HT1080 (cell line): Measurements from ENCODE around the gene KLHL17. TPM values are rescaled to one million over a fixed set of nuclear protein-coding genes. Genes with fewer than 3 reads are reported as not detected.
"Not testable (repeated sequence)": the region's sequence is repeated elsewhere in the genome, so short reads cannot be mapped to it uniquely, and the experiment has no call there.

Experiments used
- DNase-seq: peaks from one replicate; pipeline ENCODE4 v3.0.0-alpha.2; 2015; ENCODE audit warnings: low read depth
- total RNA-seq: library from RNA; depleted of rRNA; stranded (reverse); fragments of >200 nt; shearing (Covaris generic); gene quantifications from 2 replicates; pipeline ENCODE4 v1.2.3, GENCODE V29; 2014

KLHL17 gene
- total RNA-seq, 1 experiment from 2014 or later: 10.7 TPM

DNA sequence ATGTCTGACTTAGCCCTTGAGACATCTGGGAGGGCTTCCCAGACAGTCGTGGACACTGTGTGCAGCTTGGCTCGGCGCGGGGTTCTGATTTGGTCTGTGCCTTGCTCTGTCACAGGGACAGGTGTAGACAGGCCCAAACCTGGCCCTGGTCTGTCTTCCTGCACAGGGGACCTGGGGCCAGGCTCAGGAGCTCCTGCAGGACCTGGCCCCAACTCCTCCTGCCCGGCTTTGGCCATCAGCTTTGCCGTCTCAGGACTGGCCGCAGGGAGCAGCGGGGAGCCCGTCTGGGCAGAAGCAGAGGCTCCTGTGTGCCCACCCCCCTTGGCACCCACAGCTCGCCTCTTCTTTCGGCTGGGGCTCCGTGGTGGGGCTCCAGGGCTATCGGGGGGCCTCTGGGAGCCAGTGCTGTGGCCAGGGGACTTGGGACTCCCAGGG lies 19.8 kb downstream of the KLHL17 start:
- no peak for DNase-seq

DNA sequence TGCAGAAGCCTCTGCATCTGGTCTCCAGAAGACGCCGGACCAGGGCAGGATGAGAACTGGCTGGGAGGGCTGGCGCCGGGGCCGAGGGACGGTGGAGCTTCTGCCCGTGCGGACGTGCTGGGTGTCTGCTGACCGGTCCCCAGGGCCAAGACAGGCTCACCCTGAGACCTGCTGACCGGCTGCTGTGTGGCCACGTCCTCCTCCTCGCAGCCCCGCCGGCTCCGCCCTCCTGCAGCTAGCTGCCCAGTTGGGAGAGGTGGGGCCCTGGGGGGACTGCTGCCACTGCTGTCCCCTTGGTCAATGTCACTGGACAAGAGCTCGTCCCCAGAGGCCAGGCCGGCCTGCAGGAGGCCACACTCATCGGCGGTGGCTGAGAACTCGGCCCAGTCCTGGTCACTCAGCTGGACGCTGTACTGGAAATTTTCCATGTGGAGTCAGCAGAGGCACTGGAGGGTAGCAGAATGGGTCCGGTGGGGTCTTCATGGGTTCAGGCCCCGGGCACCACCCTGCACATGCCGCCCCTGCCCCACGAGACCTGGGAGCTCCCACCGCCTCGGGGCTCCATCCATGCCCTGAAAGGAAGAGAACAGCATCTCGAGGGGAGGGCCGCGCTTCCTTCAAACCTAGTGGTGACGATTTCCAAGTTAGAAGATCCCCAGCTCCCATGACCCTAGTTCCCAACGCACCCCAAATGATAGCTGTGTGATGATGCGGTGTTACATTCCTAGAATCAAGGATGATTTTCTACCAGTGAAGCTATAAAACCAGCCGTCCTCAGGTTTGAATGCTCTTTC lies 20.4 kb downstream of the KLHL17 start:
- DNase-seq: no peak

DNA sequence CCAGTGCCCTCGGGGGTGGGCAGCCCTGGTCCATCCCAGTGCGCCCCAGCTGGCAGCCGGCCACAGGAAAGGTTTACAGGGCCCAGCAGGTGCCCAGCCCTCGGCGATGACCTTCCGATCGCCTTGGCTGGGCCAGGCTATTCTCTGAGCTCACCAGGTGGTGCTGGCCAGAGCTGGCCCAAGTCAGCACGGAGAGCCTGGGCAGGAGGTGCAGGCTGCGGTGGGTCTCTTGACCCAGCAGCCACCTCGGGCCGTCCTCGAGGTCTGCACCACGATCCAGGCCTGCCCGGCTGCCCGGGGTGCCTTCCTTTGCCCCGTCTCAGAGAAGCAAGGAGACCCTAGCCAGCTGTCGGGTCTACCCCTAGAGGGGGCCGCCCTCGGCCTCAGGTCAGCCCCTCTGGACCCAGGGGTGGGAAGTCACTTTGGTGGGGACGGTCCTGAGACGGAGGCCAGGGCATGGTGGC lies 21.1 kb downstream of the KLHL17 start:
- no peak for DNase-seq

DNA sequence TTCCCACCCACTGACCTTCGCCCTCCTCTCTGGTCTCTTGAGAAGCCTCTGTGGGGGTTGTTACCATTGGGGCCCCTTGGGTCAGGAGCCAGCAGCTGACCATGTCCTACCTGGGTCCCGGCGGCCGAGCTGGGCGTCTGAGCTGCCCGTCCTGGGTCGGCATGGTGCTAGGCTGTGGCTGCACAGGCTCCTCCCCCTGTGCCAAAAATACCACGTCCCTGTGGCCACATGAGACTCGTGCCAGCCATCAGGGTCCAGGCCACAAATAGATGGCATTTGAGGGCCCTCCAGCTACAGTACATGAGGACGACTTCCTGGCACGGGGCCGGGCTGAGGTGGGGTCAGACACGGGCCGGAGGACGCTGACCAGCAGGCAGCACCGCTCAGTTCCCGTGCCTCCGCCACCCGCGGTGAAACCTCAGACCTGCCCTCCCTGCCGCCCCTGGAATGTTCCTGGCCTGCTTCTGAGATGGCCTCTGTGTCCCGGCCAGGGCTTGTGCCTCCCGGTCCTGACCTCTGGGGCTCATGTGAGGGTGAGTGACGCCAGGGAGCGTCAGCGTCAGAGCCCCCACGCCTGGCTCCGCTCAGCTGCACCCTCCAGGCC lies 21.7 kb downstream of the KLHL17 start, which contains the start of gene PERM1:
TSS of gene PERM1 (minus strand) at position 139 of the 604 bp plus-strand sequence. CDS start 1,064 bp downstream, outside the sequence.
- no peak for DNase-seq

DNA sequence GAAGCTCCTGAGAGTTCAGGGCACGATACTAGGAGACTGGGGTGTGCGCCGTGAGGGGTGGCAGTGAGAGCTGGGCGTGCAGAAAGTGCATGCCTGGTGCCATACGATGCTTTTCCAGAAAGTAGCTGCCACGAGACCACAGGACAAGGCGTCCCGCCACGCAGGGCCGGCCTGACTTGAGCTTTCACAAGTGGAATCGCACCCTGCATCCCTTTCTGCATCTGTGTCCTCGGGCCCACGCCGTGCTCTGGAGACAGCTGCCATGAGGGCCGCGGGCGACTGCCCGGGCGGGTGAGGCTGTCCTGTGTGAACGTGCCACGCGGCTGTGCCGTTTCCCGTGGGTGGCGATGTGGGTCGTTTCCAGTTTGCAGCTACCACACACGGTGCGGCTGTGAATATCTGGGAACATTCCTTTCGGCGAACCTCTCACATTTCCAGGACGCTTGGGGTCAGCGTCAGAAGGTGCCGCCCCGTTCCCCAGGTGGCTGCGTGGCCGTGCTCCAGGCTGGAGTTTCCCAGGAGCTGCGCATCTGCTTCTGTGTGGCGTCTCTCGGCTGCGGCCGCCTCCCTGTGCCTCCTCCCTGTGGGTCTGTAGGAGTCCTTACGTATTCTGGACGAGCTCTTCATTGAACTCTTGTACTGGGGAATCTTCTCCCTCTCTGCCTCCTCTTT lies 22.5 kb downstream of the KLHL17 start:
- no peak for DNase-seq

DNA sequence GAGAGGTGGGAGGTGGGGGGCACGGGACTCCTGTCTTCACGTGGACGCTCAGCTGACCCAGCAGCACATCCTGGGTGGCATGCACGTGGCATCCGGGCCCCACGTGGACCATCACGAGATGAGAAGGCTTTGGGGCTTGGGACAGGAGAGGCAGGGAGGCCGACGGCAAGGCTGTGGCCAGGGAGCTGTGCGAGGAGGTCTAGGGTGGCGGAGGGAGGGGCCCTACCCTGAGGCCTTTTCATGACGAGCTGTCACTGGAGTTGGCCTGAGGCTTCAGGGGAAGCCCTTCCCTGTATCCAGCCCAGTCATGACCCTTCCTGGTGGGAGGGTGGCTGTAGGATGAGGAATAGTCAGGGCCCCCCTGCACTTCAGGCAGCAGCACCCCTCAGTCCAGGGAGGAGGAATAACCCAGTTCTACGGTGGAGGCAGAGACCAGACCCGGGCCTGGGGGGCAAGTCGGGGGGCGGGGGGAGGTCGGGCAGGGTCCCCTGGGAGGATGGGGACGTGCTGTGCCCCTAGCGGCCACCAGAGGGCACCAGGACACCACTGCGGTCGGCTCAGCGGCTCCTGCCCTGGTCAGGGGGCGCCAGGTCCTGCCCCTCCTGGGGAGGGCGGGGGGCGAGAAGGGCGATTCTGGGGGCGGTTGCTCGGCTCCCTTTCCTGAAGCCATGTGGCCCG lies 23.6 kb downstream of the KLHL17 start:
- DNase-seq: no peak

DNA sequence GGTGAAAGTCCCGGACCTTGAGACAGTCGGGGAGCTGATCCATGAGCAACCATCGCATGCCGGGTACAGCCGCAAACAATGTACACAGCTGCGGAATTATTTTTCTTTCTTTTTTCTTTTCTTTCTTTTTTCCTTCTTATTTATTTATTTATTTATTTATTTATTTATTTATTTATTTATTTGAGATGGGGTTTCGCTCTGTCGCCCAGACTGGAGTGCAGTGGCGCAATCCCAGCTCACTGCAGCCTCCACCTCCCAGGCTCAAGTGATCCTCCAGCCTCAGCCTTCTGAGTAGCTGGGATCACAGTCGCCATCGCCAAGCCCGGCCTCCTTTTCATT lies 24.1 kb downstream of the KLHL17 start:
- no peak for DNase-seq

DNA sequence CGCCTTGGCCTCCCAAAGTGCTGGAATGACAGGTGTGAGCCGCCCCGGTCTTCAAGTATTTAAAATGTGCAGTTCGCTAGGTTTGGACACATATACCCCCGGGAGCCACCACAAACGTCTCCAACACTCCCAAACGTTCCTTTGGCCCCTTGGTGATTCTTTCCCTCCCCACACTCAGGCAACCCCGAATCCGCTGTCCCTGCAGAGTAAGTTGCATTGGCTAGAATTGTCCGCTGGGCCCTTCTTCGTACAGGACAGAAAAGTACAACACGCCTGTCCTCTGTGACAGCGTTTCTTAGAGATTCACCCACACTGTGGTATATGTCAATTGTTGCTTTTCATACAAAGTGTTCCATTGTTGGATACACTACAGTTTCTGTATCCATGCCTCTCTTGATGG lies 24.7 kb downstream of the KLHL17 start:
- no peak for DNase-seq

DNA sequence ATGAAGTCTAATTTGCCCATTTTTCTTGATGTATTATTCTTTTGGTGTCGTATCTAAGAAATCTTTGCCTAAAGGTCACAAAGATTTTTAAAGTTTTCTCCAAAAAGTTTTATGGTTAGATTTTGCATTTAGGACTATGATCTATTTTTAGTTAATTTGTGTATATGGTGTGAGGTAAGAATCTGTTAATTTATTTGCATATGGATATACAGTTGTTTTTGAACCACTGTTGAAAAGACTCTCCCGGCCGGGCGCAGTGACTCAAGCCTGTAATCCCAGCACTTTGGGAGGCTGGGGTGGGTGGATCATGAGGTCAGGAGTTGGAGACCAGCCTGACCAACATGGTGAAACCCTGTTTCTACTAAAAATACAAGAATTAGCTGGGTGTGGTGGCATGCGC lies 27.7 kb downstream of the KLHL17 start:
- DNase-seq: not testable (repeated sequence)

DNA sequence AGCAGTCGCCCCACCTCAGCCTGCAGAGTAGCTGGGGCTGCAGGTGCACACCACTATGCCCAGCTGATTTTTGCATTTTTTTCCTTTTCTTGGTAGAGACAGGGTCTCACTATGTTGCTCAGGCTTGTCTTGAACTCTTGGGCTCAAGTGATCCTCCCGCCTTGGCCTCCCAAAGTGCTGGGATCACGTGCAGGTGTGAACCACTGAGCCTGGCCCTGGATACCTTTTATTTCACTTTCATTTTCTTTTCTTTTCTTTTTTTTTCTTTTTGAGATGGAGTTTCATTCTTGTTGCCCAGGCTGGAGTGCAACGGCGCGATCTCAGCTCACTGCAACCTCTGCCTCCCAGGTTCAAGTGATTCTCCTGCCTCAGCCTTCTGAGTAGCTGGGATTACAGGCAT lies 30.9 kb downstream of the KLHL17 start:
- not testable (repeated sequence) for DNase-seq

DNA sequence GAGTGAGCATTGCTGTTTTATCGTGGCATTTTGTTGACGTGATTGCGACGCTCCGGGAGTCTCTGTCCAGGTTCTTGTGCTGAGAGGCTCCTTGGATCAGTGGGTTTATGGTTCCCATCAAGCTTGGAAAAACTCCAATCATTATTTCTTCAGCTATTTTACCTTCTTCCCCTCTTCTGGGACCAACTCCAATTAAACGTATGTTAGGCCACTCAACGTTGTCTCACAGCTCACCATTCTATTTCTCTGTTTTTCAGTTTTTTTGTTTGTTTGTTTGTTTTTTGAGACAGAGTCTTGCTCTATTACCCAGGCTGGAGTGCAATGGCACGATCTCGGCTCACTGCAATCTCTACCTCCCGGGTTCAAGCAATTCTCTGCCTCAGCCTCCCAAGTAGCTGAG lies 31.5 kb downstream of the KLHL17 start:
- DNase-seq: no peak

DNA sequence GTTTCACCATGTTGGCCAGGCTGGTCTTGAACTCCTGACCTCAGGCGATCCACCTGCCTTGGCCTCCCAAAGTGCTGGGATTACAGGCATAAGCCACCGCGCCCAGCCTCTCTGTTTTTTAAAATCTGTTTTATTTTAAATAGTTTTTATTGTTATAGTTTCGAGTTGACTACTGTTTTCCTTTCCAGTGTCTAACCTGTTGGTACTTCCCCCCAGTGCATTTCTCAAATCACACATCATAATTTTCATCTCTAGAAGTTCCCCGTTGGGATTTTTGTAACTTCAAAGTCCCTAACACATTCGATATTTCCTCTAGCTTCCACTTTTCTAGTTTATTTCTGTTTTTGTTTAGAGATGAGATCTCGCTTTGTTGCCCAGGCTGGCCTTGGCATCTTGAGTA lies 32.0 kb downstream of the KLHL17 start:
- no peak for DNase-seq

DNA sequence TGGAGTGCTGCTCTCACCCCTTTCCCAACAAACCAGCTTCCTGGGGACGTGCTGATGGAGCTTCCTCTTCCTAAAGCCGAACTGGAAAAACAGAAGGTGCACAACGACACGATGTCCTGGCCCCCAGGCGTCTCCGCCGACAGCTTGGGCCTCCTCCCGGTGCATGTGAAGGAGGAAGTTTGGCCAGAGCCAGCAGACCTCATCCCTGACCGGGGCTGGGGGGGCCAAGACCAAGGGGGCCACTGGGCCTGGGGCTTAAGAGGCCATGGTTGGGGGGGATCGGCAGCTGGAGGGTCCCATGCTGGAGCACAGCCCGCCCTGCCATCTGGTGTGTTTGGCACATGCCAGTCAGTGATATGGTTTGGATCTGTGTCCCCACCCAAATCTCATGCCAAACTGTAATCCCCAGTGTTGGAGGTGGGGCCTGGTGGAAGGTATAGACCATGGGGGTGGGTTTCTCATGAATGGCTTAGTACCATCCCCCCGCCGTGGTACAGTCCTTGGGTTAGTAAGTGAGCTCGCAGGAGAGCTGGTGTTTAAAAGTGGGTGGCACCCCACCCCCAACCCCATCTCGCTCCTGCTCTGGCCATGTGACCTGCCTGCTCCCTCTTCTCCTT lies 33.1 kb downstream of the KLHL17 start:
- DNase-seq: no peak

DNA sequence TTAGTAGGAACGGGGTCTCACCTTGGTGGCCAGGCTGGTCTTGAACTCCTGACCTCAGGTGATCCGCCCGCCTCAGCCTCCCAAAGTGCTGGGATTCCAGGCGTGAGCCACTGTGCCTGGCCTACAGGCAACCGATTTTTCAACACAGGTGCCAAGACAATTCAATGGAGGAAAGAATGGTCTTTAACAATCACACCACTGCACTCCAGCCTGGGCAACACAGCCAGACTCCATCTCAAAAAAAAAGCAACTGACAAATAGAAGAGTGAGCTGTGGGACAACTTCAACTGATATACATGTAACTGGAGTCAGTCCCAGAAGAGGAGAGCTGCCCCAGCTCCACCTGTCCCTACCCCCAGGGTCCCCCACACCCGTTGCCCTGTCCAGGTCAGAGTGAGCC lies 34.2 kb downstream of the KLHL17 start:
- not testable (repeated sequence) for DNase-seq

DNA sequence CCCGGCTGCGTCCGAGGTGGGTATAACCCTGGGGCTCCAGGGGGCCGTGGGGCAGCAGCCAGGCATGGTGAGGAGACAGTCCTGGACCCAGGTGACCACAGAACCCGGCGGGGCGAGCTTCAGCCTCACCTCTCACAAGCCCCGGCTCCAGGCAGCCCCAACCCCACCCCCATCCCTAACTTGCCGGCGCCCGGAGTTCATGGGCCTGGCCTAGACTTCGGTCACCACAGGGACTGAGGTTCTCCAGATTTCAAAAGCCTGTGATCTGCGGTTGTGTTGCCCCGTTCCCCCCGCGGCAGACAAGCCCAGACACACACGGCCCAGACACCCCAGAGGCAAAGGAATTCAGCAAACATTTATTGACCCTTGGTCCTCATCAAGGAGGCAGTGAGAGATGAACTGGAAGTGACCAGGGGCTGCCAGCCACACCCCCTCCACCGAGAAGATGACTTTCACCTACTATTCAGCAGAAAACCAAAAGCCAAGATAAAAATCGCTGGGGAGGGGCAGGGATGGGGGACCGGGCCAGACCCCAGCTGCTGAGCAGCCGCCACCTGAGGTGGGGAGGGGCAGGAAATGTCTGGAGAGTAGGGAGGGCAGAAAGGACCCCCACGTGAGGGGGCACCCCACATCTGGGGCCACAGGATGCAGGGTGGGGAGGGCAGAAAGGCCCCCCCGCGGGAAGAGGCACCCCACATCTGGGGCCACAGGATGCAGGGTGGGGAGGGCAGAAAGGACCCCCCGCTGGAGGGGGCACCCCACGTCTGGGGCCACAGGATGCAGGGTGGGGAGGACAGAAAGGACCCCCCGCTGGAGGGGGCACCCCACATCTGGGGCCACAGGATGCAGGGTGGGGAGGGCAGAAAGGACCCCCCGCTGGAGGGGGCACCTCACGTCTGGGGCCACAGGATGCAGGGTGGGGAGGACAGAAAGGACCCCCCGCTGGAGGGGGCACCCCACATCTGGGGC lies 35.6 kb downstream of the KLHL17 start:
- DNase-seq: no peak

DNA sequence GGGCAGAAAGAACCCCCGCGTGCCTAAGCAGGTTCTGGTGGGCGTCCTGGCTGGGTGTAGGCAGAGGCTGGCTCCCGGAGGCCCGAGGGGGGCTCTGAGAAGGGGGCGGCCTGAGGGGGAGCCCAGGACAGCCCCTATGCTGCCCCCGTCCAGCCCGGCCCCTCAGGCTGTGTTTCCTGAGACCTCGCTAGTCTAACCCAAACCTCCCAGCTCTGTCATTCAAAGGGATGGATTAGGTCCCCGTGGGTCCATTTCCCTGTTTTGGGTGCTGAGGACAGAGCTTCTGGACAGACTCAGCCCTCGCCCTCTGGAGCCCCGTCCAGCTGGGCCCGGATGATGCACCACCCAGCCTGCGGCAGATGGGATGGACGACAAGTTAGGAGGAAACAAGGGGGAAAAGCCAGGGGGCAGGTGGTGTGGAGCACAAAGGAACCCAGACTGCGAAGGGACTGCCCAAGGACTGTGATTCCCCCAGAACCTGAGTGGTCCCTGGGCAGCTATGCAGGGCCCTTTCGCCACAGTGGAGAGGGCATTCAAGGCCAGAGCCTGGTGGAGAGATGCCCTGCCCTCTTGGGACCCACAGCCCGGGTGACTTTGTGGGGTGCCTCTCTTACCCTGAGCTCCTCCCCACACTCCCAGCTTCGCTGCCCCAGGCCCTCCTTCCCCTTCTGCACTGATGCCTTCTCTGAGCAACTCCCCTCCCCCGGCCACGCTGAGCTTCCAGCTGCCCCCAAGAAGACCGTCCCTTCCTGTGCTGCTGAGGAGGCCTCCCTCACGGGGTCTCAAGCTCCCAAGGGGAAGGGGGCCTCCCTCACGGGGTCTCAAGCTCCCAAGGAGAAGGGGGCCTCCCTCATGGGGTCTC lies 36.7 kb downstream of the KLHL17 start:
- no peak for DNase-seq

DNA sequence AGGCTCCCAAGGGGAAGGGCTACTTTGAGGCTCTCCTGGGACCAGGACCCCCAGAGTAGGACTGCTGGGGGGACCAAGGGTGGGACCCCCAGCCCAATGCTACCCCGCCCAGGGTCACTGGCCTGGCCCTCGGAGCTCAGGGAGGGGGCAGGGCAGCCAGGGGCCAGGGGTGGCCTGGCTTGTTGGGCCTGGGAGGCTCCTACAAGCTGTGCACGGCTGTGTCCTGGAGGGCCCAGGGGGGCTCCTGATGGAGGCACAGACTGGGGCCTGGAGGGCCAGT lies 37.3 kb downstream of the KLHL17 start:
- no peak for DNase-seq

DNA sequence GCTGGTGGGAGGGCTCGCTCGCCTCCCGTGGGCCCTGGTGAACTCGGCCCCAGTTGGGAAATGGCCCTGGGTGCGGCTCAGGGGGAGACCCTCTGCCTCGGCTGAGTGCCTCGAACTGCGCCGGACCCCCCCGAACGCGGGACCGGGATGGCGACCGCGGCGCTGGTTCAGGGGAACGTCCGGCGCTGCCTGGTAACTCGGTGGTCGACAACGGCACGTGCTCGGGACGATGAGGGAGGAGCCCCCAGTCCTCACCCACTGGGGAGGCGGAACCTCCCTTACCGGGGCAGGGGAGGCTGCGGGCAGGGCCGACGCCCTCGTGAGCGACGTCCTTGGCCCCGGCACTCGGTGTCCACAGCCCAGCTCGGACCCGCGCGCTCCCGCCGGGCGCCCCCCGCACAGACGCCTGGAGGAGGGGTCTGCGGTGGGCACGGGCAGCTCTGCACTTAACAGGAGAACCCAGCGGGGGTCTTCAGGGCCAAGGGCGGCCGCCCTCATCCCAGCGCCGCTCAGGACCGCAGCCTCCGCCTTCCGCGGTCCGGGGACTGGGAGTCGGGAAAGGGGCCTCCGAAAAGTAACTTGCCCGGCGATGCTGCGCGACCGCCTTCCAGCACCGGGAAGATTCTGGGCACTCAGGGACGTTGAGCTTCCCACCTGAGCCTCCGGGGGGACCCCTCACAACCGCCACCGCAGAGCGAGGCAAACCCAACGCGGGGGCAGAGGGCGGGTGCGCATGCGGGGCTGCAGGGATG lies 37.8 kb downstream of the KLHL17 start:
- no peak for DNase-seq

DNA sequence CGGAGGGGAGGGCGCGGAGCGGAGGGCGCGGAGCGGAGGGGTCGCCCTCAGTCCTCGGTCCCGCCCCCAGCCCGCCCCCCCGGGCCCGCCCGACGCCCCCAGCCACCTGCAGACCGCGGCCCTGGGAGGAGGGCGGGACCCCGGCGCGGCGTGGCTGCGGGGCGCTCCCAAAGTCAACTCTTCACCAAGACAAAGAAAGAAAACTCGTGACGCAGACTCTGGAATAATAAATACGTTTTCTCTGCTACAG lies 38.3 kb downstream of the KLHL17 start:
- DNase-seq: no peak
